SK-N-SH (cell line): ENCODE results near the gene CRACR2B. TPM values are rescaled to one million over a fixed set of nuclear protein-coding genes. Genes with fewer than 3 reads are reported as not detected.
A peak's percentile ranks its signal among the peaks of the same experiment; 100 is the strongest.

Experiments
- CTCF ChIA-PET: fragments of 300-600, 350-600 bp; formaldehyde crosslinking; extraction: SDS; loops from one replicate; lab custom pipeline; 2021; lab: Yijun Ruan, JAX
- POLR2A ChIA-PET: fragments of 350-600 bp; sonication (Branson Sonifier 250); formaldehyde crosslinking; extraction: SDS; loops from one replicate; lab custom pipeline; 2020; ENCODE audit warnings: antibody characterized with exemption, inconsistent platforms; lab: Yijun Ruan, JAX
- DNase-seq: peaks from one replicate; pipeline ENCODE4 v3.0.0; 2012
- H2AFZ ChIP-seq: fragments of 200-600 bp; sonication (generic); 2 replicates; pipeline ENCODE4 v1.8.1; 2016; ENCODE audit warnings: antibody characterized with exemption, mild to moderate bottlenecking, low read depth
- H3F3A ChIP-seq: fragments of 200-600 bp; sonication (generic); replicated peaks from 2 replicates; pipeline ENCODE3; 2016; ENCODE audit warnings: antibody characterized with exemption, mild to moderate bottlenecking; ENCODE audit not compliant: insufficient read depth
- H3K27ac ChIP-seq, 2 experiments: fragments of 200-500 bp in 1 of 2; fragments of 200-600 bp in 1 of 2; sonication (Bioruptor generic) in 1 of 2; sonication (generic), shearing (Covaris generic) in 1 of 2; 2 replicates each; pipeline versions ENCODE4 v1.5.1 to v1.6.1; 2014 to 2016; ENCODE audit warnings: low read depth in 2 of 2, inconsistent platforms in 1 of 2, low read length in 1 of 2, mild to moderate bottlenecking in 1 of 2, mixed read lengths in 1 of 2
- H3K27me3 ChIP-seq: fragments of 200-600 bp; sonication (generic), shearing (Covaris generic); 2 replicates; pipeline ENCODE4 v1.6.1; 2016; ENCODE audit warnings: mixed run types; ENCODE audit not compliant: insufficient read depth
- H3K36me3 ChIP-seq, 2 experiments: fragments of 200-500 bp in 1 of 2; fragments of 200-600 bp in 1 of 2; sonication (Bioruptor generic) in 1 of 2; sonication (generic) in 1 of 2; replicated peaks in 1 of 2; 2 replicates each; pipeline versions ENCODE3 to v1.5.1; 2014 to 2016; ENCODE audit warnings: low read length in 1 of 2, mild to moderate bottlenecking in 1 of 2; ENCODE audit not compliant: insufficient read depth in 2 of 2, control insufficient read depth in 1 of 2
- H3K4me1 ChIP-seq, 2 experiments: fragments of 200-500 bp in 1 of 2; fragments of 200-600 bp in 1 of 2; sonication (Bioruptor generic) in 1 of 2; sonication (generic), shearing (Covaris generic) in 1 of 2; 2 replicates each; pipeline versions ENCODE4 v1.5.1 to v1.6.1; 2014 to 2016; ENCODE audit warnings: low read depth in 1 of 2, low read length in 1 of 2, mixed run types in 1 of 2; ENCODE audit not compliant: insufficient read depth in 2 of 2, control insufficient read depth in 1 of 2
- H3K4me2 ChIP-seq: fragments of 200-600 bp; sonication (generic), shearing (Covaris generic); 2 replicates; pipeline ENCODE4 v1.6.1; 2017; ENCODE audit warnings: mixed run types
- H3K4me3 ChIP-seq, 2 experiments: fragments of 200-500 bp in 1 of 2; fragments of 200-600 bp in 1 of 2; sonication (Bioruptor generic) in 1 of 2; sonication (generic), shearing (Covaris generic) in 1 of 2; 2 replicates each; pipeline versions ENCODE4 v1.5.1 to v1.8.1; 2014 to 2016; ENCODE audit warnings: low read depth in 2 of 2, inconsistent platforms in 1 of 2, low read length in 1 of 2, mild to moderate bottlenecking in 1 of 2, mixed read lengths in 1 of 2, moderate library complexity in 1 of 2
- H3K79me2 ChIP-seq: fragments of 200-600 bp; sonication (generic); 2 replicates; pipeline ENCODE4 v1.8.1; 2017; ENCODE audit warnings: mild to moderate bottlenecking; ENCODE audit not compliant: insufficient read depth
- H3K9ac ChIP-seq: fragments of 200-600 bp; sonication (generic); 2 replicates; pipeline ENCODE4 v1.6.1; 2017; ENCODE audit warnings: mixed run types
- H3K9me2 ChIP-seq: fragments of 200-600 bp; sonication (generic); 2 replicates; pipeline ENCODE4 v1.6.1; 2017; ENCODE audit warnings: mixed run types
- H3K9me3 ChIP-seq: fragments of 200-600 bp; sonication (generic); 2 replicates; pipeline ENCODE4 v1.6.1; 2017; ENCODE audit warnings: mixed run types, mild to moderate bottlenecking, moderate library complexity
- H4K20me1 ChIP-seq: fragments of 200-600 bp; sonication (generic); 2 replicates; pipeline ENCODE4 v1.6.1; 2017; ENCODE audit warnings: mild to moderate bottlenecking, mixed run types; ENCODE audit not compliant: insufficient read depth
- ELF1 ChIP-seq: IDR thresholded peaks from 2 replicates; pipeline ENCODE4 v1.4.0; 2012
- FOSL2 ChIP-seq: IDR thresholded peaks from 2 replicates; pipeline ENCODE4 v1.4.0; 2012; ENCODE audit warnings: low read depth, mild to moderate bottlenecking, moderate library complexity, borderline replicate concordance
- FOXJ3 ChIP-seq: sonication (generic); formaldehyde crosslinking; IDR thresholded peaks from 2 replicates; pipeline ENCODE4 v1.5.1; 2020; ENCODE audit warnings: mild to moderate bottlenecking, missing genetic modification reagents
- JUND ChIP-seq: IDR thresholded peaks from 2 replicates; pipeline ENCODE4 v1.4.0; 2012
- MAX ChIP-seq: IDR thresholded peaks from 2 replicates; pipeline ENCODE4 v1.4.0; 2012; ENCODE audit warnings: low read depth
- SIN3A ChIP-seq: IDR thresholded peaks from 2 replicates; pipeline ENCODE4 v1.6.1; 2012; ENCODE audit warnings: low read depth, mild to moderate bottlenecking, low read length, moderate library complexity, borderline replicate concordance
- TCF12 ChIP-seq: IDR thresholded peaks from 2 replicates; pipeline ENCODE4 v1.4.0; 2012
- USF2 ChIP-seq: fragments of 150-350 bp; IDR thresholded peaks from 2 replicates; pipeline ENCODE4 v1.6.1; 2017; ENCODE audit warnings: antibody characterized with exemption, low read length, low read depth, borderline replicate concordance
- WGBS: methylation state at CpG from one replicate; pipeline ENCODE4 v1.1.6; 2017; ENCODE audit warnings: low lambda C conversion rate; 5-methylcytosine and 5-hydroxymethylcytosine counted together
- polyA plus RNA-seq, 3 experiments: library from polyadenylated mRNA; depleted of rRNA; stranded (reverse); fragments of >200 nt; gene quantifications; 2 replicates each; pipeline ENCODE4 v1.2.3, GENCODE V29; 2012
- TF ChIP-seq, protein P1 (sequence below): IDR thresholded peaks from 2 replicates; pipeline ENCODE4; 2012

Gene CRACR2B
- polyA plus RNA-seq, 1 of the 3 experiments (the other 2 are of a cell fraction): 1.1 TPM

DNA sequence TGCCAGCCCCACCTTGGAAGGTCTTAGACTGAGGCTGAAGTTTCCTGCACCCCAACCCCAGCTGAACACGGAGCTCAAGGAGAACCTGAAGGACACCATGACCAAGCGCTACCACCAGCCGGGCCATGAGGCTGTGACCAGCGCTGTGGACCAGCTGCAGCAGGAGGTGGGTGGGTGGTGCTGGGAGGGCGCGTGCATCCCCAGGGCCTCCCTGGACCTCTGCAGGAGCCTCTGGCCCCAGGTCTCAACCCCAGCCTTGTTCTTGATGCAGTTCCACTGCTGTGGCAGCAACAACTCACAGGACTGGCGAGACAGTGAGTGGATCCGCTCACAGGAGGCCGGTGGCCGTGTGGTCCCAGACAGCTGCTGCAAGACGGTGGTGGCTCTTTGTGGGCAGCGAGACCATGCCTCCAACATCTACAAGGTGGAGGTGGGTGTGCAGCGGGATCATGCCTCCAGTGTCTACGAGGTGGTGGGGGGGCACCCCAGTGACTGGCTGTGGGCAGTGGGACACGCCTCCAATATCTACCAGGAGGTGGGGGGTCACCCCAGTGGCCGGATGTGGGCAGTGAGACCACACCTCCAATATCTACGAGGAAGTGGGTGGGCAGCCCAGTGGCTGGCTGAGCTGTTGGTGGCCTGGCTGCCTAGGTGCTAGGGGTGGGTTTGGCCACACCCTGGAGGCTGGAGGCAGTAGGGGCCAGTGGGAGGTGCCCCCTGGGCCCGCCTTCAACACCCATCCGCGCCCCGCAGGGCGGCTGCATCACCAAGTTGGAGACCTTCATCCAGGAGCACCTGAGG, 9.7 kb downstream of the CRACR2B start:
- H3K4me2 ChIP-seq: peak overlapping the region; percentile 28; the same call in 1 of the 2 replicates

DNA sequence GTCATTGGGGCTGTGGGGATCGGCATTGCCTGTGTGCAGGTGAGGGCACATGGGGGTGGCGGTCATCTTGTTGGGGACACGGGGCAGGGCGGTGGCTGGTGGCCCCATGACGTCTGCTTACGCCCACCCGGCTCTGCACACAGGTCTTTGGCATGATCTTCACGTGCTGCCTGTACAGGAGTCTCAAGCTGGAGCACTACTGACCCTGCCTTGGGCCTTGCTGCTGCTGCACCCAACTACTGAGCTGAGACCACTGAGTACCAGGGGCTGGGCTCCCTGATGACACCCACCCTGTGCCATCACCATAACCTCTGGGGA, 10.2 kb downstream of the CRACR2B start:
- POLR2A ChIA-PET: interaction anchor here (0.9 kb wide), 1 partner anchor 19 kb away, joined by 3 read pairs; the partner anchor contains the start of gene PNPLA2
- Histone ChIP-seq H2AFZ (no peak overlapping the region), H3K4me3 (no peak overlapping the region), H4K20me1 (peaks cover 69% of the 10 kb centered on the region), H3K9me3 (no peaks in the 10 kb centered on the region), H3K27me3 (no peaks in the 10 kb centered on the region), H3F3A (peaks cover 50% of the 10 kb centered on the region), H3K9ac (no peak overlapping the region), H3K27ac (no peak overlapping the region), H3K36me3 (peaks cover 24 to 45% of the 10 kb centered on the region in 2 experiments), H3K4me1 (peaks cover 3 to 28% of the 10 kb centered on the region in 2 experiments; a peak in 2 of 4 replicates), H3K79me2 (peaks cover 86% of the 10 kb centered on the region), H3K4me2 (no peak overlapping the region), H3K9me2 (no peaks in the 10 kb centered on the region)
- DNase-seq: no peak
- no CpG with 5 or more reads among the region's 8 CpGs for whole genome bisulfite sequencing
- TF ChIP-seq JUND (0 out of 2 replicates have a peak, but pooled peaks have one; percentile 6), SIN3A (0 out of 2 replicates have a peak, but pooled peaks have one; percentile 32), MAX (no peak), TCF12 (no peak)
- CTCF ChIA-PET: interaction anchor here (1.0 to 3.8 kb wide), 2 partner anchors 10 to 18 kb away, joined by 3 to 21 read pairs; no protein-coding TSS in a partner anchor

More for the DNA sequence above, 9.7 kb downstream of the CRACR2B start:
- TF ChIP-seq JUND (0 out of 2 replicates have a peak, but pooled peaks have one; percentile 8), SIN3A (no peak; the same call in 1 of the 2 replicates), FOSL2 (no peak), MAX (no peak), ELF1 (no peak), USF2 (no peak), FOXJ3 (CRISPR knock-in tag) (no peak)
- TF ChIP-seq, protein P1, sequence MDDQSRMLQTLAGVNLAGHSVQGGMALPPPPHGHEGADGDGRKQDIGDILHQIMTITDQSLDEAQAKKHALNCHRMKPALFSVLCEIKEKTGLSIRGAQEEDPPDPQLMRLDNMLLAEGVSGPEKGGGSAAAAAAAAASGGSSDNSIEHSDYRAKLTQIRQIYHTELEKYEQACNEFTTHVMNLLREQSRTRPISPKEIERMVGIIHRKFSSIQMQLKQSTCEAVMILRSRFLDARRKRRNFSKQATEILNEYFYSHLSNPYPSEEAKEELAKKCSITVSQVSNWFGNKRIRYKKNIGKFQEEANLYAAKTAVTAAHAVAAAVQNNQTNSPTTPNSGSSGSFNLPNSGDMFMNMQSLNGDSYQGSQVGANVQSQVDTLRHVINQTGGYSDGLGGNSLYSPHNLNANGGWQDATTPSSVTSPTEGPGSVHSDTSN: no peak; the same call in 1 of the 2 replicates
- Histone ChIP-seq H3K4me3 (no peak overlapping the region), H3K4me1 (peaks cover 3 to 29% of the 10 kb centered on the region in 2 experiments; a peak in 2 of 4 replicates), H3K36me3 (peaks cover 24 to 45% of the 10 kb centered on the region in 2 experiments), H3K27ac (0 out of 4 replicates have a peak overlapping the region, but pooled peaks of 1 of the 2 experiments have one; percentile 32), H2AFZ (no peak overlapping the region), H3K9ac (no peak overlapping the region), H3K79me2 (peaks cover 87% of the 10 kb centered on the region), H3K9me3 (no peaks in the 10 kb centered on the region), H4K20me1 (peaks cover 69% of the 10 kb centered on the region), H3K9me2 (no peaks in the 10 kb centered on the region), H3F3A (peaks cover 50% of the 10 kb centered on the region), H3K27me3 (no peaks in the 10 kb centered on the region)
- ChIA-PET CTCF (interaction anchor here (3.8 kb wide), 1 partner anchor 10 kb away, joined by 21 read pairs; no protein-coding TSS in a partner anchor), POLR2A (interaction anchor here (0.9 kb wide), 1 partner anchor 18 kb away, joined by 3 read pairs; the partner anchor contains the start of gene PNPLA2)
- 81% methylated on average over 11 of the region's 22 CpGs for WGBS
- DNase-seq: no peak
